HEK293 (cell line): ENCODE results near the gene KBTBD13.

Source experiments
- CTCF ChIA-PET: fragments of 350-600 bp; formaldehyde crosslinking; extraction: SDS; loops from one replicate; lab custom pipeline; 2021; ENCODE audit warnings: antibody characterized with exemption; lab: Yijun Ruan, JAX
- POLR2A ChIA-PET: fragments of 300-600 bp; formaldehyde crosslinking; extraction: SDS; loops from one replicate; lab custom pipeline; 2020; ENCODE audit warnings: antibody characterized with exemption, inconsistent platforms; lab: Yijun Ruan, JAX
- H3K27ac ChIP-seq: fragments of 200-500 bp; sonication (Bioruptor generic); 2 replicates; pipeline ENCODE4 v1.5.1; 2014; ENCODE audit warnings: low read depth, low read length, control low read depth, inconsistent platforms; ENCODE audit errors: extremely low read depth
- H3K36me3 ChIP-seq, 2 experiments: fragments of 200-500 bp in 1 of 2; sonication (Bioruptor generic) in 1 of 2; 1 replicate in 1 of 2; 2 replicates in 1 of 2; pipeline ENCODE4 v1.5.1; 2014 to 2017; ENCODE audit warnings: inconsistent platforms in 2 of 2, low read length in 2 of 2; ENCODE audit not compliant: control insufficient read depth in 2 of 2, insufficient read depth in 1 of 2
- H3K4me1 ChIP-seq: fragments of 200-500 bp; sonication (Bioruptor generic); 2 replicates; pipeline ENCODE4 v1.5.1; 2014; ENCODE audit warnings: mild to moderate bottlenecking, low read length, inconsistent platforms; ENCODE audit not compliant: control insufficient read depth, insufficient read depth
- H3K4me3 ChIP-seq: 2 replicates; pipeline ENCODE4 v1.5.1; 2011; ENCODE audit warnings: low read depth, mild to moderate bottlenecking, control low read depth, low read length, moderate library complexity
- H3K9me3 ChIP-seq: fragments of 200-500 bp; sonication (Bioruptor generic); 2 replicates; pipeline ENCODE4 v1.5.1; 2014; ENCODE audit warnings: low read depth, low read length, inconsistent platforms; ENCODE audit not compliant: control insufficient read depth, insufficient read depth
- AEBP2 ChIP-seq: fragments of 450-650 bp; formaldehyde crosslinking; IDR thresholded peaks from 2 replicates; pipeline ENCODE4 v1.5.1; 2016; ENCODE audit warnings: missing biosample characterization, missing genetic modification characterization, borderline replicate concordance
- PRDM4 ChIP-seq: fragments of 450-650 bp; formaldehyde crosslinking; IDR thresholded peaks from 2 replicates; pipeline ENCODE4 v1.5.1; 2017; ENCODE audit warnings: missing biosample characterization, missing genetic modification characterization
- ZFP37 ChIP-seq: fragments of 450-650 bp; formaldehyde crosslinking; IDR thresholded peaks from 2 replicates; pipeline ENCODE4 v1.5.1; 2016; ENCODE audit warnings: missing biosample characterization, missing genetic modification characterization
- ZNF24 ChIP-seq: fragments of 450-650 bp; formaldehyde crosslinking; IDR thresholded peaks from 2 replicates; pipeline ENCODE4 v1.5.1; 2016; ENCODE audit warnings: missing biosample characterization, missing genetic modification characterization
- ZNF280D ChIP-seq: fragments of 450-650 bp; formaldehyde crosslinking; IDR thresholded peaks from 2 replicates; pipeline ENCODE4 v1.5.1; 2016; ENCODE audit warnings: missing biosample characterization, missing genetic modification characterization
- ZNF426 ChIP-seq: fragments of 450-650 bp; formaldehyde crosslinking; IDR thresholded peaks from 2 replicates; pipeline ENCODE4 v1.5.1; 2017; ENCODE audit warnings: missing biosample characterization, missing genetic modification characterization, mild to moderate bottlenecking, inconsistent platforms, moderate library complexity
- ZNF518A ChIP-seq: fragments of 450-650 bp; formaldehyde crosslinking; conservative IDR thresholded peaks from 2 replicates; pipeline ENCODE4 v1.5.1; 2016; ENCODE audit warnings: low read depth, missing biosample characterization, missing genetic modification characterization
- TF ChIP-seq, protein P1 (sequence below): fragments of 450-650 bp; formaldehyde crosslinking; conservative IDR thresholded peaks from 2 replicates; pipeline ENCODE4 v1.5.1; 2016; ENCODE audit warnings: low read depth, missing biosample characterization, missing genetic modification characterization

The KBTBD13 gene

GRCh38 chr15:65095747-65096104 lies 19.2 kb downstream of the KBTBD13 start:
- H3K4me1 ChIP-seq, result no peaks in the 10 kb centered on the region
- H3K4me3 ChIP-seq, result no peak overlapping the region
- ChIA-PET CTCF (interaction anchor here (1.0 to 1.3 kb wide), 2 partner anchors 9 to 13 kb away, joined by 3 to 6 read pairs; no protein-coding TSS in a partner anchor), POLR2A (no interaction called here)
- no peak for TF ChIP-seq AEBP2 (tag by site-specific recombination)
- TF ChIP-seq ZNF280D, result no peak
- no peak for TF ChIP-seq ZFP37 (tag by site-specific recombination)
- no peak for TF ChIP-seq ZNF426
- TF ChIP-seq ZNF24 (tag by site-specific recombination), result no peak
- no peak for TF ChIP-seq PRDM4 (tag by site-specific recombination)
- no peak for TF ChIP-seq ZNF518A
- TF ChIP-seq, protein P1, sequence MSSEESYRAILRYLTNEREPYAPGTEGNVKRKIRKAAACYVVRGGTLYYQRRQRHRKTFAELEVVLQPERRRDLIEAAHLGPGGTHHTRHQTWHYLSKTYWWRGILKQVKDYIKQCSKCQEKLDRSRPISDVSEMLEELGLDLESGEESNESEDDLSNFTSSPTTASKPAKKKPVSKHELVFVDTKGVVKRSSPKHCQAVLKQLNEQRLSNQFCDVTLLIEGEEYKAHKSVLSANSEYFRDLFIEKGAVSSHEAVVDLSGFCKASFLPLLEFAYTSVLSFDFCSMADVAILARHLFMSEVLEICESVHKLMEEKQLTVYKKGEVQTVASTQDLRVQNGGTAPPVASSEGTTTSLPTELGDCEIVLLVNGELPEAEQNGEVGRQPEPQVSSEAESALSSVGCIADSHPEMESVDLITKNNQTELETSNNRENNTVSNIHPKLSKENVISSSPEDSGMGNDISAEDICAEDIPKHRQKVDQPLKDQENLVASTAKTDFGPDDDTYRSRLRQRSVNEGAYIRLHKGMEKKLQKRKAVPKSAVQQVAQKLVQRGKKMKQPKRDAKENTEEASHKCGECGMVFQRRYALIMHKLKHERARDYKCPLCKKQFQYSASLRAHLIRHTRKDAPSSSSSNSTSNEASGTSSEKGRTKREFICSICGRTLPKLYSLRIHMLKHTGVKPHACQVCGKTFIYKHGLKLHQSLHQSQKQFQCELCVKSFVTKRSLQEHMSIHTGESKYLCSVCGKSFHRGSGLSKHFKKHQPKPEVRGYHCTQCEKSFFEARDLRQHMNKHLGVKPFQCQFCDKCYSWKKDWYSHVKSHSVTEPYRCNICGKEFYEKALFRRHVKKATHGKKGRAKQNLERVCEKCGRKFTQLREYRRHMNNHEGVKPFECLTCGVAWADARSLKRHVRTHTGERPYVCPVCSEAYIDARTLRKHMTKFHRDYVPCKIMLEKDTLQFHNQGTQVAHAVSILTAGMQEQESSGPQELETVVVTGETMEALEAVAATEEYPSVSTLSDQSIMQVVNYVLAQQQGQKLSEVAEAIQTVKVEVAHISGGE (tag by site-specific recombination), result no peak
- no peaks in the 10 kb centered on the region for H3K9me3 ChIP-seq
- H3K27ac ChIP-seq, result no peak overlapping the region
- peaks cover 0 to 32% of the 10 kb centered on the region in 2 experiments; a peak in 2 of 3 replicates for H3K36me3 ChIP-seq
